Omental fat pad (tissue), 4 donors: ENCODE measurements around the gene TTC27. TPM values are rescaled to one million over a fixed set of nuclear protein-coding genes. Genes with fewer than 3 reads are reported as not detected.

Experiments
- ATAC-seq: fragments of 150-250 bp; one replicate; pipeline ENCODE4 v1.9.1; 2016; ENCODE audit warnings: mild to moderate bottlenecking, moderate library complexity; ENCODE audit not compliant: low FRiP score
- DNase-seq: peaks from one replicate; pipeline ENCODE4 v3.0.0-alpha.2; 2019; ENCODE audit warnings: low spot score
- CTCF ChIP-seq, 3 donors: fragments of 450-650 bp; IDR thresholded peaks; one replicate each; pipeline ENCODE4 v1.5.1; 2016 to 2017; ENCODE audit warnings: antibody characterized with exemption in 3 of 3, mild to moderate bottlenecking in 3 of 3, moderate library complexity in 2 of 3
- total RNA-seq, 4 donors: library from RNA; depleted of rRNA; stranded (reverse); fragments of >200 nt; gene quantifications; one replicate each; pipeline ENCODE4 v1.1.0, GENCODE V29; 2016

Gene TTC27
- total RNA-seq, 4 donors from 2014 or later, result 13.9 to 21.8 (median 15.2) TPM

GRCh38 chr2:32760628-32761027 lies 132.8 kb downstream of the TTC27 start:
- DNase-seq, result no peak
- TF ChIP-seq CTCF (IDR thresholded peaks at IDR 0.05), result no peak
- ATAC-seq, result no peak

GRCh38 chr2:32768387-32769174 lies 140.7 kb downstream of the TTC27 start:
- TF ChIP-seq CTCF (IDR thresholded peaks at IDR 0.05), result no peak
- ATAC-seq (no peak), DNase-seq (no peak)

- ATAC-seq, result no peak
- DNase-seq, result no peak
- TF ChIP-seq CTCF (IDR thresholded peaks at IDR 0.05), result no peak
These were observed 142.5 kb downstream of the TTC27 start for GRCh38 chr2:32770360-32770759.

GRCh38 chr2:32772638-32773447 lies 145.0 kb downstream of the TTC27 start:
- ATAC-seq (no peak), DNase-seq (no peak)
- TF ChIP-seq CTCF (IDR thresholded peaks at IDR 0.05), result no peak

GRCh38 chr2:32773448-32773808 lies 145.6 kb downstream of the TTC27 start:
- DNase-seq, result no peak

GRCh38 chr2:32775954-32776353 lies 148.1 kb downstream of the TTC27 start:
- no peak for ATAC-seq
- TF ChIP-seq CTCF (IDR thresholded peaks at IDR 0.05), result no peak
- DNase-seq, result no peak

More at GRCh38 chr2:32773448-32773808, 145.6 kb downstream of the TTC27 start:
- ATAC-seq, result no peak
- TF ChIP-seq CTCF (IDR thresholded peaks at IDR 0.05), result no peak
